ENCODE data around the gene L3MBTL4.
"Not testable (repeated sequence)": the region's sequence is repeated elsewhere in the genome, so short reads cannot be mapped to it uniquely, and the experiment has no call there.

Gene L3MBTL4

DNA sequence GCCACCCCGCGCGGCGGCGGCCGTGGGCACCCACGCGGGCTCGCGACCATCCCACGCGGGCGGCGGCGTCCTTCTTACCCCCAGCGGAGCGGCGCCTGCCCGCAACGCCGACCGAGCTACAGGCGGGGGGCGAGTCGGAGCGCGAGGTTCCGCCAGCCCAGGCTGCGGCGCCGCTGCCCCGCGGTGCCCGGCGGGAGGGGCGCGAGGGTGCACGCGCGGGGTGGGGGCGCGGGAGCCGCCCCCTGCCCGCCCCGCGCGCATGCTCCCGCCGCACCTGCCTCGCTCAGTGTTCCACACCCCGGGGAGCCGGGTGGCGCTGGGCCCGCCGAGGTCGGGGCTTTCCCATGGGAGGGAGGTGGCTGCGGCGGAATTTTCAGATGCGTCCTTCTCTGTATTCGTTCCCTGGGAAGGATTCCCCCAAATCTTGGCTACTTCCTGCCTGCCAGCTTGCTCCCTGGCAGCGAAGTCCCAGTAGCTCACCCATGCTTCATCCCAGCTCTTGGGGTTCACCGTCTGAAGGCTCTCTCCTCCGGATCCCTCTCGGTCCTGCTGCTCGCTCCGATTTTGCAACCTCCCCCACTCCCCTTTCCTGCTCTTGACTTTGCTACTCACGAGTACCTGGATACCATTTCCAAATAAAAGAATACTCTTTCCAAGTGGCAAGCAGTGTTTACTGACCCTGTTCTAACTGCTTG is at the start of gene L3MBTL4:
Gene L3MBTL4, minus strand, starts transcription at position 189 of the 695 bp plus-strand sequence. CDS start 103,286 bp downstream, outside the sequence.
- DNase-seq (ENCODE audit: low spot score): peak; percentile 49

DNA sequence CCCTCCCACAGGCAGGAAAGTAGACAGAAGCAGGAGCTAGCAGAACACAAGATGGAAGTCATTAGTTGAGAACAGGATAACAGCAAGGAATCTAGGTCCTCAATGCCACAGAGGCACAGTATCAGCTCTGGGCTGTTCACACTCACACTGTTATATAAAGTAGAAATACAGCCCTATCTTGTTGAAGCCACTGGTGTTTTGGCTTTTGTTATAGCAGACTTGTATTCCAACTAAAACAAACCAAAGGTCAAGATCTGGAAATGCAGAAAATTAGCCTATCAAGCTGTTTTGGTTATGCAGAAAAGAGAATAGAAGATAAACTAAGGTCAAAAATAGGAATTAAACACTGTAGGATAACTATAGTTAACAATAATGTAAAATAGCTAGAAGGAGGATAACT is 37.5 kb upstream of the L3MBTL4 start:
- DNase-seq (ENCODE audit: low spot score): no peak

DNA sequence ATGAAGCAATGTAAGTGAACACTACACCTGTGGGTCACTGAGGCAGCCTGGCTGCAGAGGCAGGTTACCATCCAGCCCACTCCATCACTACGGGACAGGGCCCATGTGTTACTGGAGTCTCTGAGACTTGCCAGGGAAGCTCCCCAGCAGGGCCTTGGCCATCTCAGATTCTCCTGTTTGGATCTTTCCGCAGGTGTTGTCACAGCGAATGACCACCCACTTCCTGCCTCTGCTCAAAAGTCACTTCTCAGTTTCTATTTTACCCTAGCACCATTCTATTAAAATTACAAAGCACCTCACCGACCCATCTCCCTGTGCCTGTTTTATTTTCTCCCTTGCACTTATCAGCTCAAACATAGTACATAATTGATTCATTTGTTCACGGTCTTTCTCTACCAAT is 34.5 kb upstream of the L3MBTL4 start:
- DNase-seq (ENCODE audit: low spot score): no peak

DNA sequence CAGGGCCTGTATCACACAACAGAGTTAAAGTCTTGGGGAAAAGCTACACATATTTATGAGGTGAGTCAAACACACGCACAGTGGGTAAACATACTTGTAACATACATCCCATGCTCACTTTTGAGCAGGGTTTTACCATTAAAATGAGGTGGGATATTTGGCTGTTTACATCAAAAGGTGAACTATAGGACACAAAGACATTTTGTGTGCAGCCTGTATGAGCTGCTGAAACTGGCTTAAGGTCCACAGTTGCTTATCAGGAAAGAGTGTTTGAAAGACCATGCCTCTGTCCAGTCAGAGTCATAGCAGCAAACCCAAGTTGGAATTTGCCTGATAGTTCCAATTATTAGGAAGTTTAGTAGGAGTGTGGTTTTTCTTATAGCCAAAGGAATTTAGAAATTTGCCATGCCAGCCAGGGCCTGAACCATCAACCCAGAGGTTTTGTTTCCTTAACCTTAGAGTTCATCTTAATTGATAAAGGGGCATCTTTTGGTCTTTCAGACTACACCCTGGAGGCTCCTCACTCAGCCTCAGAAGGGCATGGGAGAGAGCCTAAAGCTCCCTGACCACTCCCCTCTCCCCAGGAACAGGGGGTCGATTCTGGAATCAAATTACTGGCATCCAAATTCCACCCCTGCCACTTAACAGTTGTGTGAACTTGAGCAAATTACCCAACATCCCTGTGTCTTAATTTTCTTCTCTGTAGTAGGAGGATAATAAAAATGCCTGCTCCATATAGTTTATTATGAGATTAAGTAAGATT is 29.9 kb upstream of the L3MBTL4 start:
- no peak for DNase-seq (ENCODE audit: low spot score)

DNA sequence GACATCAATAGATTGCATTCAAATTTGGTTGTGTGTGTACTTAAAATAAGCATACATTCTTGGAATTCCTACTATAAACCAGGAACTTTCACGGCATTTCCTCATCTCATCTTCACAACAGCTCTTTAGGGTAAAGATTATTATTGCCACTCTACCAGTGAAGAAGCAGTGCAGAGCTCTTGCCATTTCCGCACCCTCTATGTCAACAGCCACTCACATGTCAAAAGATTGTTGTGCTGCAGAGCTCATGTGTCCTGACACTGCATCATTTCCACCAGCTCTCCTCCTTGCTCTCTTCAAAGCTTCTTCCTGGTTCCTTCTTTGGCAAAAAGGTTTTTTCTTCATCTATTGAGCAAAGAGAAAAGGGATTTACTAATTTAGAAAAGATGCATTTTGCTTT is 26.5 kb upstream of the L3MBTL4 start:
- DNase-seq (ENCODE audit: low spot score): no peak

GRCh38 chr18:6437937-6438818 is 23.5 kb upstream of the L3MBTL4 start:
- no peak for DNase-seq (ENCODE audit: low spot score)

- no peak for DNase-seq (ENCODE audit: low spot score)
Measured at GRCh38 chr18:6435731-6436130, 21.0 kb upstream of the L3MBTL4 start.

DNA sequence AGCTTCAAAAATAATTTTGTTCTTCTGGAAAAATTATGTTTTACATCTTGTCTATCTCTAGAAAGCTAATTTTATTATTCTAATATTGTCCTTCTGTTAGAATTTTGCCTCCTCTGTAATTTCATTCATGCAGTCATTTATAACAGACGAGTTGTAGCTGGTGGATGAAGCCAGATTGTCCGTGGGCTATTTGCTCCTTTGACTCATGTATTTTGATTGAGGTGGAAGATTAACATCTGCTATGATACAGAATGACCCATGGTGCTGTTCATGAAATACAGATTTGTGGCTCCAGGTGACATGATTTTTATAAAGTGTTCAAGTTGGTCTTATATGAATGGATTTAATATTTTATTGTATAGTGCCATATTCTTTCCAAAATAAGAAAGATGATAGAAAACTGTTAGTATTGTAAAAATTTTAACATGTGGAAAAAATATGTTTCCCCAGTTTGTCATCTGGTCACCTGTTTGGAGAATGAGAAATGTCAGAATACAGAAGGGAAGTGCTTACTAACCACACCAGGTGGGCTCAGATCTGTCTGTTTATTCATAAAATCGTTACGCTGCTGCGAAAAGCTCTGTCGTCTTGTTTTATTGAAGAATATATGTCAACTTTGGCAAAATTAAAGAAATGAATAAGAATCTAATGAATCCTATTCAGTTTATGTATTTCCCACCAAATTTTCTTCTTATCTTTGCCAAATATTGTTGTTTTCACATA is 20.4 kb upstream of the L3MBTL4 start:
- DNase-seq (ENCODE audit: low spot score): no peak

- DNase-seq (ENCODE audit: low spot score): no peak
Measured at GRCh38 chr18:6434481-6434880, 19.8 kb upstream of the L3MBTL4 start.

DNA sequence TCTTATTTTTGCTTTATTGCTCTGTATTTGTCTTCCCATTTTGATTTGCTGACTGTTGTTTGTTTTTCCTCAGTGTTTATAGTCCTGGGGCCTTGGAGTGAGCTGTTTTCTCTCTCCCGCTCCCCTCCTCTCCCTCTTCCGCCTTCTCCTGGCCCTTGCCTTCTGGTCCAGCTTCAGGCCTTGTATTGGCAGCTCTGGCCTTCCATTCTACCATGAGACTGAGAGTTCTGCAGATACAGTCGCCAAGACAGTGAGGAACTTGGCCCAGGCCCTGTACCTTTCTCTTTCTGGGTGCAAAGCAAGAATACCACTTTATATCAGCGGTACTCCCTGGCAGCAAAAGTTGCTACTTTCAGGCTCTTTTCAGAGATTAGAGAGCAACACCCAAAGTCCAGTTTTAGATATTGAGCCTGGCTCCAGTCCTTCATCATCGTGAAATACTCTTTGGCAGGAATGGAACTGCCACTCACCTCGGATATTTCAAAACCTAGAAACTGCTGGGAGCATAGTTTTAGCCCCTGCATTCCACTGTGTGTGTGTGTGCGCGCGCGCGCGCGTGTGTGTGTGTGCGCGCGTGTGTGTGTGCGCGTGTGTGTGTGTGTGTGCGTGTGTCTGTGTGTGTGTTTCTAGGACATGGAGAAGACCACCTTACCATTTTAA is 17.1 kb upstream of the L3MBTL4 start:
- DNase-seq (ENCODE audit: low spot score): no peak

GRCh38 chr18:6428851-6429395 is 14.2 kb upstream of the L3MBTL4 start:
- DNase-seq (ENCODE audit: low spot score): no peak

DNA sequence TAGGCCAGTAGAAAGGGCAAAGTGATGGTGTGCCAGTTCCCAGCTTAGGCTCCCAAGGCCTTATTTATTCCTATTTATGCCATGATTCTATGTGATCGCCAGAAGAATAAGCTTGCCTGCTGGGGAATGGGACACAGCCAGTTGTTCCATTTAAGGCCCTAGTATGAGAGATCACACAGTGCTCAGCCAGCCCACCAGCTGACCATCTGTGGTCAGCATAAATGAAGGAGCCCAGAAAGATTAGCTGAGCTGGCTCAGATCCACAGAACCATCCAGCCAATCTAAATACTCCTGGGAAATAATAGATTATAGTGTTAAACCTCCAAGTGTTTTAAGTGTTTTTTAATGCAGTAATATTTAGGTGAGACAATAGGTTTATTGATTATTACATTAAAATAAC is 12.6 kb upstream of the L3MBTL4 start:
- no peak for DNase-seq (ENCODE audit: low spot score)

DNA sequence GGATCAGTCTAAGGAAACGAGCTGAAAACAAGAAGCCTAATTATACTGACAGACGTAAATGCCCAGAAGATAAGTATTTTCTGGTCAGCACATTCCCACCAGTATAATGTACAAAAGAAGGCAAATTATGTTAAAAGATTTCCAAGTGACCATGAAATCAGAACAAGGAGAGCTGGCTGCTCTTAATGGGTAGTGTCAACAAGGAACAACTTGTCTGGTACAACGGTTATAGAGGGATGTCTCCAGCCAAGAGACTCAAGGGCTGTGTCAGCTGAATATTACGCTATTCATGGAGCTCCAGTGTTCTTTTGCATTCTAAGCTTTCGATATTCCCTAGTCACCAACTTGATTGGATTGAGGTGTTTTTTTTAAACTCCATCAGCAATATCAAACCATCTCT is 8.6 kb upstream of the L3MBTL4 start:
- DNase-seq (ENCODE audit: low spot score): no peak

- peak; percentile 53 for DNase-seq (ENCODE audit: low spot score)
Measured at GRCh38 chr18:6414118-6414722, 491 bp downstream of the L3MBTL4 start.

DNA sequence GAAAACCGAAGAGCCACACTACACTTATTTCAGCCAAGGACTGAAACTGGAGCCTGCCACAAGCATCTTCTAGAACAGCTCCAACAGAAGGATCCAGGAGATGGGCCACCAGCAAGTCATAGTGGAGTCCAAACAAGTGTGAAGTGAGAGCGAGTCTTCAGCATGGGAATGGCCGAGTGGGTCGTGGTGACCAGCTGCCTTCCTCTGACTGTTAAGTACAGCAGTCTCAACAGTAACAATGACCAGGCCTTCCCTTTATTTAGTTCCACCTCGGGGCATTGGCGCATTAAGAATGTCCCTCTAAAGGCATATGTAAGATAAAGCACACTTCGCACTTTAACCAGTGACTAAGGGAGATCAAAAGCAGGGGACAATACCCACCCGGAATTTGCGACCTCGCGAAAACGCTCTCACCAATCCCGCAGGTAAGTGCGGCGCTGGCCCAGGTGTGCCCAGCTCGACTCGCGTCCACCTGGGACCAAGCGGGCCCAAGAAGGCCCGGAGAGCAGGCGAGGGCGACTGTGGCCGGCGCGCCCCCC is 1.1 kb downstream of the L3MBTL4 start:
- no peak for DNase-seq (ENCODE audit: low spot score)

DNA sequence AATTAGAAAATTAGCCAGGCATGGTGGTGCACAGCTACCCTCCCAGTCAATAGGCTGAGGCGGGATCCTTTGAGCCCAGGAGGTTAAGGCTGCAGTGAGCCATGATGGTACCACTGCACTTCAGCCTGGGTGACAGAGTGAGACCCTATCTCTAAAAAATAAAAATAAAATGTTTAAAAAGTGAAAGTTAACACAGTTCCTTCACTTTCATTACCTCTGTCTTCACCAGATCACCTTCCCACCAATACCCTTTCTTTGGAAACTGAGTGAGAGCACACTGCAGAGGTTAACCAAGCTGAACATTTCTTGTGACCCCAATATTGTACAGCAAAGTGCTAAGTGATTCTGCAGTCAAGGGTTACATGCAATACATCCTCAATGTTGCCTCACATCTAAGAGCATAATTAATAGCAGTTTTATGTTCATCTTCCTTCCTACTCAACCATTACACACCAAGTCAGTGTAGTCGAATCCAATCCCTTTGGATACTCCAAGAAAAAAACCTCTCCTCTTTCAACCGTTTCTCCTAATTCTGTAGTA is 1.7 kb downstream of the L3MBTL4 start:
- no peak for DNase-seq (ENCODE audit: low spot score)

DNA sequence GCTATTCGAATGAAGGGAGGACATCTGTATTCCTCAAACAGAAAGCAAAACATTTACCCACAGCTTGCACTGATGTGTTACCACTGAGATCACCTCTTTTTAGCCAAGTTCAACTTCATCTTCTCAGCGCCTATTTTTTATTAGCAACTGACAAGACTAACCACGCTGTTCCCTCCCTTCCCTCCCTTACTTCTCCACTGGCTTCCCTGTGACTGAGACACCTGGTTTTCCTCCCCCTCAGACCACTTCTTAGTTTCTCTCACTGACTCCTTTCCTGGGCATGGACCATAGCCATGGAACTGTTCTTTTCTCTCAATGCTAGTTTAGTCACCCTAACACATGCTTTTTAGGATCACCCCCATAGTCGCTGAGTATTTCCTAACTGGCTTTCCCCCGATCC is 3.3 kb downstream of the L3MBTL4 start:
- DNase-seq (ENCODE audit: low spot score): no peak

DNA sequence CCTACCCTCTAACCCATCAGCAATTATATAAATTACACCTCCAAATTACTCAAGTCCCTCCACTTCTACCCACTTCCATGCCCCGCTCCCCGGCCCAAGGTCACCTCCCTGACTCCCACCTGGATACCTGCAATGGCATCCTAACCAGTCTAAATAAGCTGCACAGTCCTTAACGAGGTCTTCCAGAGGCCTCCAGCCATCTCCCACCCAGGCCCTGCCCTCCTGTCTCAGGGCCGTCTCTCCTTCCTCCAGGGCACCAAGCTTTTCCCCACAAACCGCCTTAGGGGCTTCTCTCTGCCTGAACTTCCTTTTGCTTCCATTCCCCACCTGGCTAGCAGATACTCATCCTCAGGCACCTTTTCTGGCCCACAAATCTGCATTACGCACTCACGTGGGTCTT is 4.8 kb downstream of the L3MBTL4 start:
- no peak for DNase-seq (ENCODE audit: low spot score)

- DNase-seq (ENCODE audit: low spot score): not testable (repeated sequence)
Measured at GRCh38 chr18:6408543-6408942, 6.2 kb downstream of the L3MBTL4 start.

DNA sequence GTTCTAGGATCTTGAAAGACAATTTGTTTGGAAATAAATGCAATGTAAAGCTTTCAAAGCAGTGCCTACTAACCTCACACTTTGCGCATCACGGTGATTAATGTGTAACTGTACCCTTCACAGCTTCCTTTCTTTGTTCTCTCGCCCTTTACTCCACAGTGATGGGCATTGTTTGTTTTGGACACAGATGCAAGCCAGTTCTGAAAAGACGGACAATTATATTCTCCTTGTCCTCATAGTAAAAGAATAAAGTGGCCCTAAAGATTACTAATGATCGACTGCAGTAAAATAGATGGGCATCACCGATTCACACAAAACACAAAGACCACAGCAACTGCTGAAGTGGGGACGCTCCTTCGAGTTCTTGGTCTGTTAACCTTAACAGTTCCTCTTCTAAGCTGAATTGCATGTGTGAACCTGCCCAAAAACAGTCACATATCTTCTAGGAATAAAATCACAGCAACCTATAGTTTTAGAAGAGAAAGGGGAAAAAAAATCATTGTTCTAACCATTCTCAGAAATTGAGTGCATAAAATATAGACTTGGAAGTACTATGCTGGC is 7.7 kb downstream of the L3MBTL4 start:
- DNase-seq (ENCODE audit: low spot score): no peak

Data from putamen (tissue), 1 donor.